GM18907 (cell line): ENCODE measurements around the gene UMODL1.
"Not testable (repeated sequence)": the region's sequence is repeated elsewhere in the genome, so short reads cannot be mapped to it uniquely, and the experiment has no call there.

Experiments
- ATAC-seq: cut with Tn5 transposase; IDR thresholded peaks from one replicate; pipeline ENCODE4 v1.9.1; 2021; ENCODE audit warnings: mild to moderate bottlenecking, moderate library complexity; ENCODE audit not compliant: unreplicated experiment

The UMODL1 gene

DNA sequence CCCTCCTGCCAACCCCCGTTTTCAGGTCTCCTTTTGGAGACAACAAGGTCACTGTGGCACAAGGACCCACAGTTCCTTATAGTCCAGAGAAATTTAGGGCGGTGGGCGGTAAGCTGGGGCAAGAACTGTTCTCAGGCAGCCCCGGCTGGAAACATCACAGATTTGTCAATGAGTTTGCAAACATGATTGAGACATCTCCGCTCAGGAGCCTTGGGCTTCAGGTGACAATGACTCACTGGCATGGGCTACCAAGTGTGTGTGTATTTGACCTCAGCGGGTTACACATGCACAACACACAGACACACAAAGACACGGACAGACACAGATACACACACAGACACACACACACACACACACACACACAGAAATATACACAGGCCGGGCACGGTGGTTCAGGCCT, 89.6 kb downstream of the UMODL1 start:
- ATAC-seq: no peak

DNA sequence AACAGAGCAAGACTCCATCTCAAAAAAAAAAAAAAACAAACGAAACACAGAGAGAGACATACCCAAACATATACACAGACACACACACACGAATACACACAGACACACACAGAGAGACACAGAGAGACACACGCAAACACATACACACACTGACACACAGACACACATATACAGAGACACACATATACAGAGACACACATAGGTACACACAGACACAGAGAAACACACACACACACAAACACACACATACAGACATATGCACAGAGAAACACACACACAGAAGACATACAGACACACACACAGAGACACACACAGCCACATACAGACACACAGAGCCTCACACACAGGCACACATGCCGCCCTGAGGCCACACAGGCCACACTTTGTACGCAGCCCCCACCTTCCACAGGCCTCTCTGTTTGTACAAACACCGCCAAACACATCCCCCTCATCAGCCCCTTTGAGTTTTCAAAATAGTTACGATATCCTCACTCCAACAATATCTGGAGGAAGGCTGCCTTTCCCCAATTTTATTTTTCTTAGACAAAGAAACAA, 90.4 kb downstream of the UMODL1 start:
- no peak for ATAC-seq

DNA sequence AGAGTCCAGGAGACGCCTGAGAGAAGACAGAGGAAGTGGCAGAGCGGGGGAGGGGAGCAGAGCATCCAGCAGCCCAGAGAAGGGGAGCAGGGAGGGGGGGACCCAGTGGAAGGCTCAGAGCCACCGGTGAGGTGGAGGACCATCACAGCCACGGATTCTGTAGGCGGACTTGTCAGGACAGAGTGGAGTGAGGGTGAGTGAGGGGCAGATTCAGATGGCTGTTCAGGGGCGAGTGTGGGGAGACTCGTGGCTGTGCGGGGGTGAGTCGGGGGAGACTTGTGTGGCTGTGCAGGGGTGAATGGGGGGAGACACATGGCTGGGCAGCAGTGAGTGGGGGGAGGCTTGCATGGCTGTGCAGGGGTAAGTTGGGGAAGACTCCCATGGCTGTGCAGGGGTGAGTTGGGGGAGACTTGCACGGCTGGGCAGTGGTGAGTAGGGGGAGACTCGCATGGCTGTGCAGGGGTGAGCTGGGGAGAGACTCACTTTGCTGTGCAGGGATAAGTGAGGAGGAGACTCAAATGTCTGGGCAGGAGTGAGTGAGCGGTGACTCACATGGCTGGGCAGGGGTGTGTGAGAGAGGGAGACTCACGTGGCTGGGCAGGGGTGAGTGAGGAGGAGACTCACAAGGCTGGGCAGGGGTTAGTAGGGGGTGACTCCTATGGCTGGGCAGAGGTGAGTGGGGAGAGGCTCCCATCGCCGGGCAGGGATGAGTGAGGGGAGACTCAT, 91.0 kb downstream of the UMODL1 start:
- no peak for ATAC-seq

DNA sequence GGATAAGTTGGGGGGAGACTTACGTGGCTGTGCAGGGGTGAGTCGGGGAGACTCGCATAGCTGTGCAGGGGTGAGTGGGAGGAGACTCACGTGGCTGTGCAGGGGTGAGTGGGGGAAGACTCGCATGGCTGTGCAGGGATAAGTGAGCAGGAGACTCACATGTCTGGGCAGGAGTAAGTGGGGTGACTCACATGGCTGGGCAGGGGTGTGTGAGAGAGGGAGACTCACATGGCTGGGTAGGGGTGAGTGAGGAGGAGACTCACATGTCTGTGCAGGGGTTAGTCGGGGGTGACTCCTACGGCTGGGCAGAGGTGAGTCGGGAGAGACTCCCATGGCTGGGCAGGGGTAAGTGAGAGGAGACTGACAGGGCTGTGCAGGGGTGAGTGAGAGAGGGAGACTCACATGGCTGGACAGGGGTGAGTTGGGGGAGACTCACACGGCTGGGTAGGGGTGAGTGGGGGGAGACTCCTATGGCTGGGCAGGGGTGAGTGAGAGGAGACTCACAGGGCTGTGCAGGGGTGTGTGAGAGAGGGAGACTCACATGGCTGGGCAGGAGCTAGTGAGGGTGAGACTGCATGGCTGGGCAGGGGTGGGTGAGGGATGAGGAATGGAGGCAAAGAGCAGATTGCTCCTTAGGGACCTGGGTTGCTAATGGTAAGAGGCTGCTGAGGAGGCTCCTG, 91.9 kb downstream of the UMODL1 start:
- ATAC-seq: no peak

DNA sequence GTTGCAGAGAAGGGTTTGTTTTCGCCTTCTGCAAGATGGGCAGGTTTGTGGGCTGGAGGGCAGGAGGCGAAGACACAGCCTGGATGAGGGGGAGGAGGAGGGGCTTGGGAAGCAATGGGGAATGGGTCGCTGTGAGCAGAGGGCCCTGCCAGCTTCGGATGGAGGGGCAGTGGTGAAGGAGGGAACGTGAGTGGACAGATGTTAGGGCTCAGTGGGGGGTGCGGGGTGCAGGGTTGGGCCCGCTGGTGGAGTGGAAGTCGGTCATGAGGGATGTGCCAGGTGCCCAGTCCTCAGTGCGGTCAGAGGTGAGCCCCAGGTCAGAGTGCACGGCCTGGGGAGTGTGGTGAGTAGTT, 92.4 kb downstream of the UMODL1 start:
- ATAC-seq: no peak

DNA sequence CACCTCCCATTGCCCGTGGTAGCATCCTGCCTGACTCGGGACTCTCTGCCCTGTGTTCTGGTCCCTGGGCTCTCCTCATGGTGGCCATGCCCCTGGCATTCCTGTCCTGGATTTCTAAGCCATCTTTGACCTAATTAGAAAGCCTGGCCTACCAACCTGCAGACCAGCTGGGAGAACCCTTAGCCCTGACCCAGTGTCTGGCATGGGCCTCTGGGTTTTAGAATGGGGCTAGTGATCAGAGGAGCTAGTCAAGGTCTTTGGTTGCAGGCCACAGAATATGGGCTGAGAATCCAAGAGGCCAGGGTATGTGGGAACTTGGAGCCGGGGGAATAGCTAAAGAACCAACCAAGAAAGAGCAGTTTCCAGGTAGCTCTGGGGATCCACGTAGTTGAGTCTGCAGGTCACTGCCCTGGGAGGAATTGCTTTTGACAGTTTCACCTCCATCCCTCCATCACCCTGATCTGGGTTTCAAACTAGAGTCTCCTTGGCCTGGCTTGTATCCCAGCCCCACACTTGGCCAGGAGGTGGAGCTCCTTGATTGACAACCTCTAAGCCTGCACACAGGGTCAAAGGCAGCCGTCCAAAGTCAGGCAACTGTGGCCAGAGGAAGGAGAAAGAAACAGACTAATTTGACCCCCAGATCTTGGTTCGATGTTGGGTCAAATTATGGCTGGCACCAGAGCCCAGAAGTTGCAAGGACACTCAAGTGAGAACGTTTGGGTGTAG, 93.1 kb downstream of the UMODL1 start:
- no peak for ATAC-seq

DNA sequence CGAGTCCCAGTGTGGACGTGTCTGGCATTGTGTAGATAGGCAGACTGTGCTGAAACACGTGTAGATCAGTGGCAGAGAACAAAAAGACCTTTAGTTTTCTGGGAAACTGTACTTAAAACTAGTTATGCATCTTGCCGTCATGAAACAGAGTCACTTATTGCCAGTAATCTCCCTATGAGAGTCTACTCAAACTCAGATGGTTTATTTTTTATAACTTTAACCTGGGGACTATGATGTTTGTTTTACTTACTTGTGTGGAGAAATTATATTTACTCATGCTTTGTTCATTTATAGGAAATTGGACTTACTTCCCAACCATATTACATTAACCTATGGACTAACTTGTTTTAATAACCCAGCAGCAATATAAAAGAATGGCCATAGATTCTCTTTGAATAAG, 93.7 kb downstream of the UMODL1 start:
- no peak for ATAC-seq

DNA sequence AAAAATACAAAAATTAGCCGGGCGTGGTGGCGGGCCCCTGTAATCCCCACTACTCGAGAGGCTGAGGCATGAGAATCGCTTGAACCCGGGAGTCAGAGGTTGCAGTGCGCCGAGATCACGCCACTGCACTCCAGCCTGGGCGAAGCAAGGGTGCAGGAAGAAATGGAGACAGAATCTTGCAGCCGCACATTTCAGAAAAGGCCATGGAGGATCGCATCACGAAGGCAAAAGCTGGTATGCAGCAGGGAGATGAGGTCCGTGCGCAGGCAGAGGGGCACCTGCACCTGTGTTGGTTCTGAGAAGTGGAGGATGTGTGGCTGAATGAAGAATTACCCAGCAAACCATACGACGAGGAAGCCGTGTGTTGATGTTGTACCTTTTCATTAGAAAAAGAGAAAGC, 94.8 kb downstream of the UMODL1 start:
- no peak for ATAC-seq

DNA sequence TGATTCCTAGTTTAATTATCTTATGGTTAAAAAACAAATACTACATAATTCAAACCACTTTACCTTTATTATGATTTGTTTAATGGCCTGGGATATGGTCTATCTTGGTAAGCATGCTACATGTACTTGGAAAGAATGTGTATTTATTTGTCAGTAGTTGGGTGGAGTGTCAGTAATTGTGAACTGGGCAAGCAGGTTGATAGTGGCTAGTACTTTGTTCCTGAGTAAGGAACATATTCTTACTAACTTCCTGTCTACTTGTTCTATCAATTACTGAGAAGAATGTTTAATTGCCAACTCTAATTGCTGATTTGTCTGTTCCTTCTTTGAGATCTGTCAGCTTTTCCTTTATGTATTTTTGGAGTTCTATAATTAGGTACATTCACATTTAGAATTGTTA, 98.6 kb downstream of the UMODL1 start:
- ATAC-seq: no peak

DNA sequence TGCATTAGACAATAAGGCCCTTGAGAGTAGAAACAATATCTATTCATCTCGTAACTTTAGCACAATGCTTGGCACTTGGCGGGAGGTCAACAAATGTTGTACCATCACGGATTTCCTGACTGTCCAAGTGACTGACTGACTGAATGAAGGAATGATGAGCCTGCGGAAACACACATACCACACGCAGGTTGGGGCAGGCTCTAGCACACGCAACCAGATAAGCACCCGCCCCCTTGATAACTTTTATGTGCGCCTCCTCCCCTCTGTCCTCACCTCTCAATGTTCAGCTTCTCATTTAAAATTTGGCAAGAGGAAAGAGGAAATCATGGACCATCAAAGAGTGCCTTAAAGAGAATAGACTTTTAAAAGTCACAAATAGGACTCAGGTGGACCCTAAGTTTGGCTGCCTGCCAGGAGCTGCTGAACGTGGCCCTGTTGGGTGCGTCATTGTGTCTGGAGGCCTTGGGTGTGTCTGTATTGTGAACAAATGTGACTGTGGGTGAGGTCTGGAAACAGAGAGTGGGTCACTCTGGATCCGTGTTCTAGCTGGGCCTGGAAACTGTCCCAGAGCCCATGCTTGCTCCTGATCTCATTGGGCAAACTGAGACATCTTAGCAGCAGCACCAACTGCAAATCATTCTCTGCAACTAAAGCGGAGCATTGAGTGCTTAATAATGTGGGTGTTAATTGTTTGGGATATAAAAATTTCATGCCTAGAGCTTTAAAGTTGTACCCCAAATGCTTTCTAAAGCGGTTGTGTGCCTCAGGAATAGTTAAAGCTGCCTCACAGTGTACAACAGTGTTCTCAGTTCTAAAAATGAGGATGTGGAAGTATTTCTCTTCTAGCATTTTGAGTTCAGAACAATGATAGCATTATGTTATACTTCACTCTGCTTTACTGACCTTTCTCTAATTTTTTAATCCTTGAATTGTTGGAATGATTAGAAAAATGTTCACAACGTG, 100.3 kb downstream of the UMODL1 start:
- ATAC-seq: no peak

DNA sequence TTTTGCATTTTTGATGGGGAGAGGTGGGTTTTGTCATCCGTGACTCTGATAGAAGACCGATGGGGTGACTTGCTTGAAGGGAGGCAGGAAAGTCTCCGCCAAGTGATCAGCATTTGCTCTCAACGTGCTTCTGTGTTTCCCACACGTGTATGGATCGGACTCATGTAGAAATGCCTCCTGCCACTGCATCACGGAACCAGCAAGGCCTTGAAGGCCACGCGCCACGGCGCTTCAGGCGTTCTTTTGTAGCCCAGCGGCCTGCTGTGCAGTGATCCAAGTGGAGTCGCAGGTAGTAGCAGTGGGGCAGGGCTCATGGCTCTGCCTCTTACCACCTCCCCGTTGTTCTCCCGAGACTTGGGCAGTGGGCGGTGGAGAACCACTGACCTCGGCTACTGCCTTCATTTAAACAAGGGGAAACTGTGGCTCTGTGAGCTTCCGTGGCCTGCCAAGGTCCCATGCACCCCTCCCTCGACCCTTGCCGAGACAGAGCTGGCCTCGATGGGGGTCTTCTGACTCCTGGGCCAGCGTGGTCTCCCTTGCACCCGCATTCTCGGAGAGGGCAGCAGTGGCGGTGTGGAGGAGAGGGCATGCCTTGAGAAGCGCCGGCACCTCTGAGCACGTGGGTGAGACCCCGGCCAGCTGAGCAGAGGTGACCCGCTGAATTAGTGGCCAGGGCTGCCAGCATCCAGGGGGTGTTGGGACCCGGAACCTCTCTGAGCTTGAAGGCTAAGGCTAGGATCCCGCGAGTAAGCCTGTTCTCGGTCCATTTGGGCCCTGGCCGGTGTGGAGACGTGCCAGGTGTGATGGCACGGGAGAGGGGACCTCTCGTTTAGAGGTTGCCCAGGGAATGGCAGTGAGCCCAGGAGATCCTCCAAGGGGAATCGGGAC, 101.7 kb downstream of the UMODL1 start:
- ATAC-seq: no peak

DNA sequence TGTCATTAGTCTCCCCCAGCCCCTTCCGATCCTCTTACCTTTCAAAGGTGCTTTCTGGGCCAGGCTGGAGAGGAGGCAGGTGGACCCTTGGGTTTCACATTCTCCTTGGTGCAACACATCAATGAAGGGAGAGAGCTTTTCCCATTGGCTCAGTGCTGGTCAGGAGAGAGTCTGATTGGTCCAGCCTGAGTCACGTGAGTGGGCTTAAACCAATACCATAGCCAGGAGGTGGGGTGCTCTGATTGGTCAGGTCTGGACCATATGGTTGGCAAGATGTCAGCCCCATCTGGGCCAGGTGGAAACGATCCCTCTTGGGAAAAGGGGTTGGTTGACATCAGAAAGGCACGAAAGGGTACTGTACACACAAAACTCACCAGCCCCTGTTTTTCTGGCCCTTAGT, 103.1 kb downstream of the UMODL1 start:
- no peak for ATAC-seq

DNA sequence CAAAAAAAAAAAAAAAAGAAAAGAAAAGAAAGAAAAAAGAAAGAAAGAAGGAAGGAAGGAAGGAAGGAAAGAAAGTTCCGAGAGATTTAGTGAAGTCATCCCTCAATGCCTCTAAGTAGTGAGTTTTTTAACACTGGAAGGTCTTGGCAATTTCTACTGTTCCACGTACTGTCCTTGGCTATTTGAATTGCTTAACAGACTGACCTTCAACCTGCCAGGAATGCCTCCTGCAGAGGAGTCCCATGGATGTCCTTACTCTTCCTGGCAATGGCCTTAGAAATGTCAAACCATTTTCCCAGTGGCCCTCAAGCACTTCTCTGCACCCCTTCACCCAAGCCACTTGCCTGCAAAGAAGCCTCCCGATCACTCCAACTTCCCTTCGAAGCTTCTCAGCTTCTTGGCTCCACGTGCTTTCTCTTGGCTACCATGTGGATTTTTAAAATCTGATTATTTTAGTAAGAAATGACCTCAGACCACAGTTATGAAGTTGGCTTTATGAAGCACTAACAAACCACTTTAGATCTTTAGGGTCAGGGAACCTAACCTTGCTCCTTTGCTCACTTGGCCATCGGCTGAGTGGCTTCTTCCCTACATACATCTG, 104.1 kb downstream of the UMODL1 start:
- no peak for ATAC-seq

DNA sequence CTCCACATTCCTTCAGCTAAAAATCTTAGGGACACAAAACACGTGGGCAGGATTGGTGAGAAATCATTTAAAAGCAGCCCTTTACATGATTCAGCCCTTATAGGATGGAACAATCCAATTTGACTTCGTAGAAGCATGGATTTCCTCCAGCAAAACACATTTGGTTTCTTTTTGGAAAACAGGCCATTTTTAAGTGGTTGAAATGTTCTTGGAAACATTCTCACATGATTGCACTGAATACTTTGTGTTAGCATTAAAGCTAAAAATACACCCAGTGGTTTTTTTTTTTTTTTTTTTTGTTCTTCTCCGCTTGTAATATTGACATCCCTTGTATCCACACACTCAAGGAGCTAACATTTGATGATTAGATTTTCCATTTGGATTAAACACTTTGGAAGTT, 105.7 kb downstream of the UMODL1 start:
- ATAC-seq: no peak

DNA sequence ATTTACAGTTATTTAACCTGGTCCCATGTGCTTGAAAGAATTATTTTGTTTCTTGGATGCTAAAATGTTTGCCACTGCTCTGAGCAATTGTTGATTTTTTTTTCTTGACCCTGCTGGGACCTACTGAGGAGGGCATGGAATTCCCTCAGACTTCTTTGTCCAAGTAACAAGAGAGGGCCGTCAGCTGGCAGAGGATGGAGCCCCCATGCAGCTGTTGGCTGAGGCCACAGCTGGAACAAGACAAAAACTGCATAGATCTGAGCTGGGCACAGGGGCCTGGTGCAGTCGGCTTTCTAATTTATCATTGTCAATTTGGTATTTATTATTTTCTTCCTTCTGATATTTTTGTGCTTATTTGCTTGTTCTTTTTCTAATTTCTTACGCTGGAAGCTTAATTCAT, 108.2 kb downstream of the UMODL1 start:
- no peak for ATAC-seq

DNA sequence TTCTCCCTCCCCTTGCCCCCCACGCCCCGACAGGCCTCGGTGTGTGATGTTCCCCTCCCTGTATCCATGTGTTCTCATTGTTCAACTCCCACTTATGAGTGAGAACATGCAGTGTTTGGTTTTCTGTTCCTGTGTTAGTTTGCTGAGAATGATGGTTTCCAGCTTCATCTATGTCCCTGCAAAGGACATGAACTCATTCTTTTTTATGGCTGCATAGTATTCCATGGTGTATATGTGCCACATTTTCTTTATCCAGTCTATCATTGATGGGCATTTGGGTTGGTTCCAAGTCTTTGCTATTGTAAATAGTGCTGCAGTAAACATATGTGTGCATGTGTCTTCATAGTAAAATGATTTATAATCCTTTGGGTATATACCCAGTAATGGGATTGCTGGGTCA, 108.9 kb downstream of the UMODL1 start:
- not testable (repeated sequence) for ATAC-seq

DNA sequence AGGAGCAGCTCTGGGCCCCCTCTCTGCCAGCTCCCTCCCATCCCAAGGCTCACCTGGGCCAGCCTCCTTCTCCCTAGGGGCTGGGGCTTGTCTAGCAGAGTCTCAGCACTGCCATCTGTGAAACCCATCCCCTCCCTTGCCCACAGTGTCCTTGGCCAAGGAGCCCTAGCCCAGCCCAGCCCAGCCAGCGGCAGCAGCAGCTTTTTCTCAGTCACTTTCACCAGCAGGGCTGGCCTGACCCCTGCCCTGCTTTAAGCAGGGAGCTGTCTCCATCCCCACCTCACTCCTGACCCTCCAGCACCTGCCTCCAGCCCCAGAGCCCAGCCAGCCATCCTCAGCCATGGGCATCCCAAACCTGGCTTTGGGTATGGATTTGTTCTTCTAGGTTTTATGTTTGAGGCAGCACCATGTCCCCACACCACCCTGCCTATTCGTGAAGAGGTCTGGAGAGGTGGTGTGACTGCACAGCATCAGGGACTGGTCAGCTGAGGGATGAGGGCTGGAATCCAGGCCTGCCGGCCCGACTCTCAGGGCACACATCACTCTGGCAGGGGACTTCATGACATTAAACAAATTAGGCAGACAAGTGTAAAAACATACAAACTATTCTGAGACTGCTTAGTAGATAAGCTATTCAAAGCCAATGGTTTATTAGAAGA, 111.7 kb downstream of the UMODL1 start:
- ATAC-seq: no peak

DNA sequence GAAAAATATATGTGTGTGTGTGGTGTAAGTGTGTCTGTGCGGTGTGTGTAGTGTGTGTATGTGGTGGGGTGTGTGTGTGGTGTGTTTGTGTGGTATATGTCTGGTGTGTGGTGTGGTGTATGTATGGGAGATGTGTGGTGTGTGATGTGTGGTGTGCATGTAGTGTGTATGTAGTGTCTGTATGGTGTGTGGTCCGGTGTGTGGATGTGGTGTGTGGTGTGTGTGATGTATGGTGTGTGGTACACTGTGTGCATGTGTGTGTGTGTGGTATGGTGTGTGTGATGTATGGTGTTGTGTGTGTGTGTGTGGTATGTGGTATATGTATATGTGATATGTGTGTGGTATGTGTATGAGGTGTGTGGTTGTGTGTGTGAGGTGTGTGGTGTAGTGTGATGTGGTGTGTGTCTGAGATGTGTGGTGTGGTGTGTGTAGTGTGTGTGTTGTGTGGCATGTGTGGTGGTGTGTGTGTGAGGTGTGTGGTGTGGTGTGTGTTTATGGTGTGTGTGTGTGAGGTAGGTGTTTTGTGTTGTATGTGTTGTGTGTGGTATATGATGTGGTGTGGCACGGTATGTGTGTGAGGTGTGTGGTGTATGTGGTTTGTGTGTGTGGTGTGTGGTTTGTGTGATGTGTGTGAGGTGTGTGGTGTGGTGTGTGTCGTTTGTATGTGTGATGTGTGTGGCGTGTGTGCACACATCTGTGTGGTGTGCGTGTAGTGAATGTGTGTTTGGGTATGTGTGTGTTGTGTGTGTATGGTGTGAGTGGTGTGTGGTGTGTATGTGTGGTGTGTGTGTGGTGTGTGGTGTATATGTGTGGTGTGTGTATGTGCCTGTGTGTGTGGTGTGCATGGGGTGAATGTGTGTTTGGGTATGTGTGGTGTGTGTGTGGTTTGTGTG, 112.5 kb downstream of the UMODL1 start:
- ATAC-seq: no peak
